ENCODE data around the gene CCDC197. TPM values are rescaled to one million over a fixed set of nuclear protein-coding genes. Genes with fewer than 3 reads are reported as not detected.

Gene CCDC197
- total and polyA plus RNA-seq, 2 of the 4 experiments (the other 2 are of a cell fraction), result not detected

- H2AK5ac ChIP-seq (ENCODE audit: low read depth, low read length), result no peak overlapping the region
- dilution Hi-C loops (cut with HindIII; ENCODE audit: low sequenced_read_pairs, unreplicated experiment), result no loop called here
- no peak overlapping the region for H4K91ac ChIP-seq (ENCODE audit: insufficient read depth, low read depth, low read length)
- H2BK15ac ChIP-seq (ENCODE audit: low read depth, low read length), result no peak overlapping the region
- DNase-seq (no peak), ATAC-seq (ENCODE audit: low read depth) (no peak)
- no peak overlapping the region for H3K56ac ChIP-seq (ENCODE audit: extremely low read depth, insufficient read depth, low read length)
- no peak overlapping the region for H4K5ac ChIP-seq (ENCODE audit: low read depth, low read length)
- H3K4ac ChIP-seq (ENCODE audit: low read depth, low read length), result 0 out of 2 replicates have a peak overlapping the region, but pooled peaks have one; percentile 3
- H3K14ac ChIP-seq (replicated peaks; ENCODE audit: low read depth, low read length), result no peak overlapping the region
- peaks cover 2% of the 10 kb centered on the region; the same call in 1 of the 2 replicates for H3K9me3 ChIP-seq (ENCODE audit: control insufficient read depth, insufficient read depth, low read length)
- no peak overlapping the region for H3K18ac ChIP-seq (ENCODE audit: low read depth, low read length)
- intact Hi-C loops (cut with micrococcal nuclease), result no loop called here
- no peak overlapping the region for H3K23ac ChIP-seq (ENCODE audit: low read depth, low read length)
- H3K4me2 ChIP-seq (ENCODE audit: low read depth, low read length), result no peak overlapping the region
- peaks cover 22% of the 10 kb centered on the region for H3K4me1 ChIP-seq (ENCODE audit: control insufficient read depth, insufficient read depth, low read length)
- no peak overlapping the region; a peak in 1 of 4 replicates for H4K8ac ChIP-seq (ENCODE audit: low read depth in 2 of 2, low read length in 2 of 2)
- H3K27me3 ChIP-seq (ENCODE audit: control insufficient read depth, insufficient read depth, low read length), result no peaks in the 10 kb centered on the region
- H2AK9ac ChIP-seq (replicated peaks; ENCODE audit: low read depth, low read length, poor library complexity), result no peak overlapping the region
- H2BK20ac ChIP-seq (ENCODE audit: low read depth, low read length), result no peak overlapping the region
- H4K20me1 ChIP-seq (ENCODE audit: insufficient read depth, low read length), result no peaks in the 10 kb centered on the region
- POLR2A ChIA-PET (ENCODE audit: unreplicated experiment), result no interaction called here
- H2BK5ac ChIP-seq (ENCODE audit: low read depth, low read length, poor library complexity, severe bottlenecking), result no peak overlapping the region
- no peak overlapping the region for H3K9ac ChIP-seq (ENCODE audit: low read depth, low read length)
- in situ Hi-C loops (cut with MboI; ENCODE audit: low sequenced_read_pairs), result no loop called here
- peaks cover 23% of the 10 kb centered on the region for H3K9me1 ChIP-seq (ENCODE audit: insufficient read depth, low read length)
- H2AFZ ChIP-seq (replicated peaks; ENCODE audit: low read length, poor library complexity), result no peak overlapping the region
- BruUV-seq (replicated peaks), result no TSS peak
- H3K79me1 ChIP-seq (ENCODE audit: low read depth in 1 of 2, low read length in 2 of 2), result no peaks in the 10 kb centered on the region
- CTCF ChIA-PET, result no interaction called here
- no peak overlapping the region for H3K4me3 ChIP-seq (ENCODE audit: insufficient read depth, low read depth, low read length)
- 100% methylated on average over 1 of the region's 4 CpGs; no CpG with 5 or more reads in 1 of the 2 experiments for WGBS, 2 experiments (ENCODE audit: extremely low coverage in 2 of 2, insufficient read length in 1 of 2)
- TF ChIP-seq CEBPB (IDR thresholded peaks at IDR 0.05; ENCODE audit: low read depth, low read length) (no peak), FOS (IDR thresholded peaks at IDR 0.05; ENCODE audit: low read depth, low read length) (no peak), ELK1 (IDR thresholded peaks at IDR 0.05; ENCODE audit: borderline replicate concordance, low read depth, low read length) (no peak), POLR2A (IDR thresholded peaks at IDR 0.05; ENCODE audit: low read depth, low read length) (no peak), RCOR1 (IDR thresholded peaks at IDR 0.05; ENCODE audit: insufficient replicate concordance, low read length) (no peak), RAD21 (IDR thresholded peaks at IDR 0.05; ENCODE audit: low read length) (no peak), RFX5 (IDR thresholded peaks at IDR 0.05; ENCODE audit: low read depth, low read length) (no peak), MXI1 (IDR thresholded peaks at IDR 0.05; ENCODE audit: borderline replicate concordance, low read depth, low read length) (no peak), CHD1 (IDR thresholded peaks at IDR 0.05; ENCODE audit: low read depth, low read length) (no peak), MAZ (IDR thresholded peaks at IDR 0.05; ENCODE audit: borderline replicate concordance, low read depth, low read length) (no peak), BHLHE40 (IDR thresholded peaks at IDR 0.05; ENCODE audit: low read depth, low read length) (no peak), NFE2L2 (IDR thresholded peaks at IDR 0.05; ENCODE audit: low read depth, low read length) (no peak)
- TF ChIP-seq, protein P1, sequence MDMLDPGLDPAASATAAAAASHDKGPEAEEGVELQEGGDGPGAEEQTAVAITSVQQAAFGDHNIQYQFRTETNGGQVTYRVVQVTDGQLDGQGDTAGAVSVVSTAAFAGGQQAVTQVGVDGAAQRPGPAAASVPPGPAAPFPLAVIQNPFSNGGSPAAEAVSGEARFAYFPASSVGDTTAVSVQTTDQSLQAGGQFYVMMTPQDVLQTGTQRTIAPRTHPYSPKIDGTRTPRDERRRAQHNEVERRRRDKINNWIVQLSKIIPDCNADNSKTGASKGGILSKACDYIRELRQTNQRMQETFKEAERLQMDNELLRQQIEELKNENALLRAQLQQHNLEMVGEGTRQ (IDR thresholded peaks at IDR 0.05; ENCODE audit: low read depth, low read length), result no peak
- TF ChIP-seq, protein P2, sequence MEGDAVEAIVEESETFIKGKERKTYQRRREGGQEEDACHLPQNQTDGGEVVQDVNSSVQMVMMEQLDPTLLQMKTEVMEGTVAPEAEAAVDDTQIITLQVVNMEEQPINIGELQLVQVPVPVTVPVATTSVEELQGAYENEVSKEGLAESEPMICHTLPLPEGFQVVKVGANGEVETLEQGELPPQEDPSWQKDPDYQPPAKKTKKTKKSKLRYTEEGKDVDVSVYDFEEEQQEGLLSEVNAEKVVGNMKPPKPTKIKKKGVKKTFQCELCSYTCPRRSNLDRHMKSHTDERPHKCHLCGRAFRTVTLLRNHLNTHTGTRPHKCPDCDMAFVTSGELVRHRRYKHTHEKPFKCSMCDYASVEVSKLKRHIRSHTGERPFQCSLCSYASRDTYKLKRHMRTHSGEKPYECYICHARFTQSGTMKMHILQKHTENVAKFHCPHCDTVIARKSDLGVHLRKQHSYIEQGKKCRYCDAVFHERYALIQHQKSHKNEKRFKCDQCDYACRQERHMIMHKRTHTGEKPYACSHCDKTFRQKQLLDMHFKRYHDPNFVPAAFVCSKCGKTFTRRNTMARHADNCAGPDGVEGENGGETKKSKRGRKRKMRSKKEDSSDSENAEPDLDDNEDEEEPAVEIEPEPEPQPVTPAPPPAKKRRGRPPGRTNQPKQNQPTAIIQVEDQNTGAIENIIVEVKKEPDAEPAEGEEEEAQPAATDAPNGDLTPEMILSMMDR (conservative IDR thresholded peaks at IDR 0.05; ENCODE audit: low read depth, low read length), result no peak
- H3K36me3 ChIP-seq (ENCODE audit: control insufficient read depth, insufficient read depth, low read length), result no peaks in the 10 kb centered on the region
- no peak overlapping the region for H3K27ac ChIP-seq (ENCODE audit: insufficient read depth, low read length)
- H2BK120ac ChIP-seq (ENCODE audit: low read depth, low read length), result no peak overlapping the region
These were observed 18.4 kb upstream of the CCDC197 start for GRCh38 chr14:93978735-93979134.

Measured in IMR-90 (cell line).